ENCODE measurements around the gene NF1. TPM values are rescaled to one million over a fixed set of nuclear protein-coding genes. Genes with fewer than 3 reads are reported as not detected.

Gene NF1
- total RNA-seq, 1 donor = 79.7 TPM

GRCh38 chr17:31269578-31269983, 174.8 kb downstream of the NF1 start:
- H3K4me3 ChIP-seq (ENCODE audit: low read depth, low read length) = no peak overlapping the region
- TF ChIP-seq CTCF (IDR thresholded peaks at IDR 0.05; ENCODE audit: insufficient read depth, low read length) = no peak

GRCh38 chr17:31272236-31272635, 177.5 kb downstream of the NF1 start:
- no peak for DNase-seq (ENCODE audit: low read depth)
- no peak overlapping the region for H3K4me3 ChIP-seq (ENCODE audit: low read depth, low read length)
- TF ChIP-seq CTCF (IDR thresholded peaks at IDR 0.05; ENCODE audit: insufficient read depth, low read length) = no peak

More at GRCh38 chr17:31269578-31269983, 174.8 kb downstream of the NF1 start:
- DNase-seq (ENCODE audit: low read depth) = peak; percentile 99

GRCh38 chr17:31272803-31273202, 178.0 kb downstream of the NF1 start:
- DNase-seq (ENCODE audit: low read depth) = no peak

GRCh38 chr17:31273516-31273915, 178.7 kb downstream of the NF1 start:
- peak; percentile 45 for DNase-seq (ENCODE audit: low read depth)
- TF ChIP-seq CTCF (IDR thresholded peaks at IDR 0.05; ENCODE audit: insufficient read depth, low read length) = no peak
- peak overlapping the region; percentile 26 for H3K4me3 ChIP-seq (ENCODE audit: low read depth, low read length)

More at GRCh38 chr17:31272803-31273202, 178.0 kb downstream of the NF1 start:
- no peak for TF ChIP-seq CTCF (IDR thresholded peaks at IDR 0.05; ENCODE audit: insufficient read depth, low read length)
- H3K4me3 ChIP-seq (ENCODE audit: low read depth, low read length) = no peak overlapping the region

- no peak overlapping the region for H3K4me3 ChIP-seq (ENCODE audit: low read depth, low read length)
- TF ChIP-seq CTCF (IDR thresholded peaks at IDR 0.05; ENCODE audit: insufficient read depth, low read length) = no peak
- DNase-seq (ENCODE audit: low read depth) = peak; percentile 94
These were observed 179.5 kb downstream of the NF1 start for GRCh38 chr17:31274252-31274651.

GRCh38 chr17:31275116-31275515, 180.3 kb downstream of the NF1 start:
- no peak for TF ChIP-seq CTCF (IDR thresholded peaks at IDR 0.05; ENCODE audit: insufficient read depth, low read length)
- no peak overlapping the region for H3K4me3 ChIP-seq (ENCODE audit: low read depth, low read length)
- DNase-seq (ENCODE audit: low read depth) = no peak

GRCh38 chr17:31279401-31279800, 184.6 kb downstream of the NF1 start:
- no peak for TF ChIP-seq CTCF (IDR thresholded peaks at IDR 0.05; ENCODE audit: insufficient read depth, low read length)
- DNase-seq (ENCODE audit: low read depth) = peak; percentile 57
- no peak overlapping the region for H3K4me3 ChIP-seq (ENCODE audit: low read depth, low read length)
